Gastrocnemius medialis (tissue), 4 donors: ENCODE data around the gene MGMT.

Experiments
- CTCF ChIP-seq, 5 experiments: fragments of 450-650 bp in 3 of 5; fragments of 200-600 bp in 2 of 5; sonication (generic) in 2 of 5; IDR thresholded peaks in 4 of 5; conservative IDR thresholded peaks in 1 of 5; 1 replicate in 4 of 5; 2 replicates in 1 of 5; pipeline ENCODE4 v1.5.1; 2016 to 2019; ENCODE audit warnings: antibody characterized with exemption in 5 of 5, mild to moderate bottlenecking in 3 of 5, moderate library complexity in 3 of 5
- POLR2A ChIP-seq, 2 donors: fragments of 450-650 bp; IDR thresholded peaks; one replicate each; pipeline ENCODE4 v1.6.1; 2017; ENCODE audit warnings: antibody characterized with exemption in 2 of 2, mild to moderate bottlenecking in 2 of 2, moderate library complexity in 2 of 2

- TF ChIP-seq POLR2A (IDR thresholded peaks at IDR 0.05) (no peak), CTCF (IDR thresholded peaks at IDR 0.05 in 4 of 5, conservative IDR thresholded peaks at IDR 0.05 in 1 of 5) (no peak)
Measured at GRCh38 chr10:129523031-129523722, 56.1 kb downstream of the MGMT start.
